GM12874 (cell line): Measurements from ENCODE around the gene TUNAR.

Experiments used
- TF ChIP-seq, protein P1 (sequence below): IDR thresholded peaks from 2 replicates; pipeline ENCODE4 v1.5.1; 2011; ENCODE audit warnings: low read depth, mild to moderate bottlenecking, control low read depth, low read length, moderate library complexity; ENCODE audit not compliant: insufficient read depth

The TUNAR gene

DNA sequence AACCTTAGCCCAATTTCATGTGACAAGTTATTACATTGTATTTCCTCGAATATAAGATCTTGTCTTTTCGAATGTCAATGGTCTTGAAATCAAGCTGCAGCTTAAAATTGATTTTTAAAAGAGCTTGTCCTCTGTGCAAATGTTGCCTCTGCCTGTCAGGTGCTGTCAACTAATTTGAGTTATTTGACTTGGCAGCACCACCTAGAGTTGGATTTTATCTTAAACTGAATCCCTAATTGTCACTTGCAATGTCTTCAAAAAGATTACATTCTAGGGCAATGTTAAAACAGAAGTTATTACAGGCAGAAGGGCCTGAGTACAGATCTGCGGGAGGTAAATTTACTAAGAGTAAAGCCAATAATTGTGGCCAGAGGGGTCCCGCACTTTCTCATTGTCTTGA, 26.2 kb upstream of the TUNAR start:
- TF ChIP-seq, protein P1, sequence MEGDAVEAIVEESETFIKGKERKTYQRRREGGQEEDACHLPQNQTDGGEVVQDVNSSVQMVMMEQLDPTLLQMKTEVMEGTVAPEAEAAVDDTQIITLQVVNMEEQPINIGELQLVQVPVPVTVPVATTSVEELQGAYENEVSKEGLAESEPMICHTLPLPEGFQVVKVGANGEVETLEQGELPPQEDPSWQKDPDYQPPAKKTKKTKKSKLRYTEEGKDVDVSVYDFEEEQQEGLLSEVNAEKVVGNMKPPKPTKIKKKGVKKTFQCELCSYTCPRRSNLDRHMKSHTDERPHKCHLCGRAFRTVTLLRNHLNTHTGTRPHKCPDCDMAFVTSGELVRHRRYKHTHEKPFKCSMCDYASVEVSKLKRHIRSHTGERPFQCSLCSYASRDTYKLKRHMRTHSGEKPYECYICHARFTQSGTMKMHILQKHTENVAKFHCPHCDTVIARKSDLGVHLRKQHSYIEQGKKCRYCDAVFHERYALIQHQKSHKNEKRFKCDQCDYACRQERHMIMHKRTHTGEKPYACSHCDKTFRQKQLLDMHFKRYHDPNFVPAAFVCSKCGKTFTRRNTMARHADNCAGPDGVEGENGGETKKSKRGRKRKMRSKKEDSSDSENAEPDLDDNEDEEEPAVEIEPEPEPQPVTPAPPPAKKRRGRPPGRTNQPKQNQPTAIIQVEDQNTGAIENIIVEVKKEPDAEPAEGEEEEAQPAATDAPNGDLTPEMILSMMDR = no peak

GRCh38 chr14:95855606-95856005, 21.0 kb upstream of the TUNAR start:
- TF ChIP-seq, protein P1 = no peak

DNA sequence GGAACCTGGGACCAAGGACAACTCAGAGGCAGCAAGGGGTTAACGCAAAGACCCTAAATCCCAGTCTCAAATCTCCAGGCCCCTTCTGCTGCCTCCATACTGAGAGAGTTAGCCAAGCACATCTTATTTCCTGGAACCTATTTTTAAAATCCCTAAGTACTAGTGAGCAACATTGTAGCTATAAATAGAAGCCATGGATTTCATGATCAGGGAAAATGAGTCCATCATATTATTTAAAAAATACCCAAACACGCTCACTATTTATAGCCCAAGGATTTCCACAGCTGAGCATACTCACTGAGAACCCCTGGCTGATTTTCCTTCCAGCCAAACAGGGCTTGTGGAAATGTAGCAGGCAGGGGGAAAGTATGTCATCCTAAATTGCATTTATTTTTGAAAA, 19.4 kb upstream of the TUNAR start:
- TF ChIP-seq, protein P1 = no peak

DNA sequence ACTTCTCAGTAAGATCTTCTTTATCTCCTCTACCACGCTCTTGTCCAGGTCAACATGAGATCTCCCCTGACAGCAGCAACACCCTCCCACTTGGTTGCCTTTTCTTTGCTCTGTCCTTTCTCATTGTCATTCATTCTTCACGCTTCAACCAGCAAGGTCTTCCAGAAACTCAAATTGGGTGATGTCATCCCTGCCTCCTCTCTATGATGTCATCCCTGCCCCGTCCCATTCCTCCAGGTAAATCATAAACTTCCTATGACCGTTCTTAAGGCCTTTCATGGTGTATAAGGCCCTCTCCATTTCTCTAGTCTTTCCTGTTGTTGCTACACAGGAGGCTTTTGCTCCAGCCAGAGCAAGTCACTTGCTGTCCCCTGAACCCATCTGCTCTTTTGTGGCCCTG, 17.7 kb upstream of the TUNAR start:
- TF ChIP-seq, protein P1 = no peak

- TF ChIP-seq, protein P1 = no peak
These were observed 14.4 kb upstream of the TUNAR start for GRCh38 chr14:95862243-95862642.

DNA sequence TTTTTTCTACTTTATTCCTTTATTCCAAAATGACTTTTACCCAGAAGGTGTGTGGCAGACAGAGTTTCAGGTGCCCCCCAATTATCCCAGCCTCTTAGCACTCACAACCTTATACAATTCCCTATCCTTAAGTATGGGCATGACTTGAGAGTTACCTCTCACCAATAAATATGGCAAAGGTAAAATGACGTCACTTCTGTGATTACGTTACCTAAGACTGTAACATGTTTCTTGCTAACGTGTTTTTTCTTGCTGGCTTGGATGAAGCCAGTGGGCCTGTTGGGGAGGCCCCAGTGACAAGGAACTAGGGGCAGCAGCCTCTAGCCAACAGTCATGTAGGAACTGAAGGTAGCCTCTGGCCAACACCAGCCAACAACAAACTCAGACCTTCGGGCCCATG, 13.3 kb upstream of the TUNAR start:
- TF ChIP-seq, protein P1 = no peak

GRCh38 chr14:95869776-95870175, 6.9 kb upstream of the TUNAR start:
- TF ChIP-seq, protein P1 = no peak

- TF ChIP-seq, protein P1 = no peak
These were observed 5.9 kb upstream of the TUNAR start for GRCh38 chr14:95870772-95871171.
